ENCODE results near the gene ENKUR. TPM values are rescaled to one million over a fixed set of nuclear protein-coding genes. Genes with fewer than 3 reads are reported as not detected.

The ENKUR gene
- total RNA-seq, 1 donor from 2014 or later, result not detected

DNA sequence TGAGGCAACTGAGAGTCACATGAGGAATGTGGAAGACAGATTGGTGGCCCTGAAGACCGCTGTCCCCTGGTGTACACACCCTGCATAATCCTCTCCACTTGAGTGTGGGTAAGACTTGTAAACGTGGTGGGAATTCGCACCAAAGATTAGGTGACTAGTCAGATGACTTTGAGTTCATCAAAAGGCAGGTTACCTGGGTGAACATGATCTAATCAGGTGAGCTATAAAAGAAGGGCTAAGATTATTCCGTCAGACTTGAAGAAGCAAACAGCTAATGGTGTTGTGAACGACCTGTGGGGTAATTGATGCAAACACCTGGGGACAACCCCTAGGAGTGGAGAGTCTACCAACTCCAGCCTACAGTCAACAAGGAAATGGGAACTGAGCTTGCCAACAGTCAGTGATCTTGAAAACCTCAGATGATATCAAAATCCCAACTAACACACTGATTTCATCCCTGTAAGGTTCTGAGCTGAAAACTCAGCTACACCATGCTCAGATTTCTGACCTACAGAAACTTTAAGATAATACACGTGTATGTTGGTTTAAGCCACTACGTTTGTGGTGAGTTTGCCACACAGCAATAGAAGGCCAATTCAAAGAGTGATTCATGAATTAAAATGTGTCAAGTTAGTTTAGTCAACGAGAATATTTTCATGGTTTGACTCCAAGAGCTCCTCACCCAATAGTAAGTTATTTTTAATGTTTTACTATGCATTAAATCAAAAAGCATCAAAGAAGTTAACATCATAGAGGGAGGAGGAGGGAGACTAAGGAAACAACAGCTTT is 80.3 kb downstream of the ENKUR start:
- peaks cover 12% of the 10 kb centered on the region for H3K36me3 Mint-ChIP-seq (ENCODE audit: low read depth, unreplicated experiment)
- TF ChIP-seq, protein P1, sequence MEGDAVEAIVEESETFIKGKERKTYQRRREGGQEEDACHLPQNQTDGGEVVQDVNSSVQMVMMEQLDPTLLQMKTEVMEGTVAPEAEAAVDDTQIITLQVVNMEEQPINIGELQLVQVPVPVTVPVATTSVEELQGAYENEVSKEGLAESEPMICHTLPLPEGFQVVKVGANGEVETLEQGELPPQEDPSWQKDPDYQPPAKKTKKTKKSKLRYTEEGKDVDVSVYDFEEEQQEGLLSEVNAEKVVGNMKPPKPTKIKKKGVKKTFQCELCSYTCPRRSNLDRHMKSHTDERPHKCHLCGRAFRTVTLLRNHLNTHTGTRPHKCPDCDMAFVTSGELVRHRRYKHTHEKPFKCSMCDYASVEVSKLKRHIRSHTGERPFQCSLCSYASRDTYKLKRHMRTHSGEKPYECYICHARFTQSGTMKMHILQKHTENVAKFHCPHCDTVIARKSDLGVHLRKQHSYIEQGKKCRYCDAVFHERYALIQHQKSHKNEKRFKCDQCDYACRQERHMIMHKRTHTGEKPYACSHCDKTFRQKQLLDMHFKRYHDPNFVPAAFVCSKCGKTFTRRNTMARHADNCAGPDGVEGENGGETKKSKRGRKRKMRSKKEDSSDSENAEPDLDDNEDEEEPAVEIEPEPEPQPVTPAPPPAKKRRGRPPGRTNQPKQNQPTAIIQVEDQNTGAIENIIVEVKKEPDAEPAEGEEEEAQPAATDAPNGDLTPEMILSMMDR (IDR thresholded peaks at IDR 0.05; ENCODE audit: unreplicated experiment), result no peak
- no peaks in the 10 kb centered on the region for H3K27me3 Mint-ChIP-seq (ENCODE audit: unreplicated experiment)
- H3K9me3 Mint-ChIP-seq (ENCODE audit: unreplicated experiment), result no peaks in the 10 kb centered on the region
- H3K4me3 Mint-ChIP-seq (ENCODE audit: unreplicated experiment), result no peak overlapping the region
- H3K4me1 Mint-ChIP-seq (ENCODE audit: unreplicated experiment), result no peaks in the 10 kb centered on the region
- no peak overlapping the region for H3K27ac Mint-ChIP-seq (ENCODE audit: unreplicated experiment)
- DNase-seq (ENCODE audit: low spot score), result no peak

Other genes with a start within 250 kb of the ENKUR start
- gene PRTFDC1, start 63.6 kb downstream of the ENKUR start, total RNA-seq (ENCODE audit: unreplicated experiment), result 17.5 TPM
- gene THNSL1, start 454 bp upstream of the ENKUR start, total RNA-seq (ENCODE audit: unreplicated experiment), result 3.6 TPM
- gene GPR158, start 158.8 kb upstream of the ENKUR start, total RNA-seq (ENCODE audit: unreplicated experiment), result 0.13 TPM

Data from endothelial cell (in vitro differentiated cells).